Measurements from ENCODE around the gene ARHGAP30. TPM values are rescaled to one million over a fixed set of nuclear protein-coding genes. Genes with fewer than 3 reads are reported as not detected.

ARHGAP30 gene
- polyA plus RNA-seq, 1 of the 3 experiments (the other 2 are of a cell fraction), result not detected

DNA sequence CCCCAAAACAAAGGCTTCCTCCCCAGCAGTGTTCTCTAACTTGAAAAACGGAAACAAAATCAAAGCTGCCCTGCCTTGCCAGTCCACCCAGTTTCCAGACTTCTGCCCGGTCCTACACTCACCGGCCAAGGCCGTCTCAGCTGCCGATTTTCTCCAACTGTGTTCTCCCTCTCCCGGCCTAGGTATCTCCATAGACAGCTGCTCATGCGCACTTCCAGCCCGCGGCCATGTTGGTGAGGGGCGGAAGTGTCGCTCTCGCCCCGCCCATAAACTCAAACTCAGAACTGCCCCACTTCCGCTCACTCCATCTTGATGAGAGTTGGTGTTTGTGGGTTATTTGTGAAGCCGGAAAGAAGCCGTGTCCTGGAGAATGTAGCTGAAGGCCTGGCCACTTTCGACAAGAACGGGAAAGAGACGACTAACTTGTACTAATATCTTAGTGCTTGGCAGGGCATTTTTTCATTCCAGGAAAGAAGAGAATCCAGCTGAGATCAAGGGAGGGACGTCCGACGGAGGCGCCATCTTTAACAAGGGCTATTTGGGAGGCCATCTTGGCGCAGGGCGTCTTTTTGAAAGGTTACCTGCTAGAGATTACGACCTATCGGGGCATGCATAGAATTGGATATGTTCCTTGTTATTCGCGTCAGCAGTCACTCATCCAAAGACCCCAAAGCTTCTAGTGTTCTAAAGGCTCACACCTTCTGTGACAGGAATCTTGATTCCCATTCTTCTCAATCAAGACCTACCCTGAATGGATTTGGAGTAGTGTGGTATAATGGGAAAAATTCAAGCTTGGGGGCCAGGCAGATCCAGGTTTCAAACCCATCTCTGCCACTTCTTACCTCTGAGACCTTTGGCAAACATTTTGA is 23.7 kb downstream of the ARHGAP30 start, which contains the start of gene USF1 (continued):
- TF ChIP-seq, protein P1, sequence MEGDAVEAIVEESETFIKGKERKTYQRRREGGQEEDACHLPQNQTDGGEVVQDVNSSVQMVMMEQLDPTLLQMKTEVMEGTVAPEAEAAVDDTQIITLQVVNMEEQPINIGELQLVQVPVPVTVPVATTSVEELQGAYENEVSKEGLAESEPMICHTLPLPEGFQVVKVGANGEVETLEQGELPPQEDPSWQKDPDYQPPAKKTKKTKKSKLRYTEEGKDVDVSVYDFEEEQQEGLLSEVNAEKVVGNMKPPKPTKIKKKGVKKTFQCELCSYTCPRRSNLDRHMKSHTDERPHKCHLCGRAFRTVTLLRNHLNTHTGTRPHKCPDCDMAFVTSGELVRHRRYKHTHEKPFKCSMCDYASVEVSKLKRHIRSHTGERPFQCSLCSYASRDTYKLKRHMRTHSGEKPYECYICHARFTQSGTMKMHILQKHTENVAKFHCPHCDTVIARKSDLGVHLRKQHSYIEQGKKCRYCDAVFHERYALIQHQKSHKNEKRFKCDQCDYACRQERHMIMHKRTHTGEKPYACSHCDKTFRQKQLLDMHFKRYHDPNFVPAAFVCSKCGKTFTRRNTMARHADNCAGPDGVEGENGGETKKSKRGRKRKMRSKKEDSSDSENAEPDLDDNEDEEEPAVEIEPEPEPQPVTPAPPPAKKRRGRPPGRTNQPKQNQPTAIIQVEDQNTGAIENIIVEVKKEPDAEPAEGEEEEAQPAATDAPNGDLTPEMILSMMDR (IDR thresholded peaks at IDR 0.05), result no peak
- TF ChIP-seq RAD21 (IDR thresholded peaks at IDR 0.05; ENCODE audit: low read length) (no peak), NFIC (IDR thresholded peaks at IDR 0.05; ENCODE audit: borderline replicate concordance) (no peak), CHD2 (IDR thresholded peaks at IDR 0.05; ENCODE audit: low read length, partially characterized antibody) (no peak), MEF2A (IDR thresholded peaks at IDR 0.05; ENCODE audit: borderline replicate concordance, low read depth) (no peak), JUND (IDR thresholded peaks at IDR 0.05) (no peak), ELF1 (IDR thresholded peaks at IDR 0.05) (peak; percentile 90), EP300 (IDR thresholded peaks at IDR 0.05; ENCODE audit: borderline replicate concordance in 1 of 2, low read depth in 1 of 2, low read length in 1 of 2) (no peak), GABPA (IDR thresholded peaks at IDR 0.05; ENCODE audit: low read depth) (peak; percentile 98), TAF1 (IDR thresholded peaks at IDR 0.05; ENCODE audit: borderline replicate concordance, low read depth, low read length) (peak; percentile 91), TEAD4 (IDR thresholded peaks at IDR 0.05; ENCODE audit: borderline replicate concordance, insufficient read depth) (0 out of 2 replicates have a peak, but pooled peaks have one; percentile 21), GATA2 (CRISPR knock-in tag; IDR thresholded peaks at IDR 0.05) (0 out of 2 replicates have a peak, but pooled peaks have one; percentile 32), EZH2phosphoT487 (IDR thresholded peaks at IDR 0.05; ENCODE audit: borderline replicate concordance, low read depth) (no peak), YY1 (IDR thresholded peaks at IDR 0.05; ENCODE audit: low read depth) (peak; percentile 98), MXI1 (IDR thresholded peaks at IDR 0.05; ENCODE audit: low read depth, low read length) (no peak), RFX5 (IDR thresholded peaks at IDR 0.05; ENCODE audit: low read length) (no peak), FOXJ3 (CRISPR knock-in tag; IDR thresholded peaks at IDR 0.05) (no peak)
- TF ChIP-seq, protein P2, sequence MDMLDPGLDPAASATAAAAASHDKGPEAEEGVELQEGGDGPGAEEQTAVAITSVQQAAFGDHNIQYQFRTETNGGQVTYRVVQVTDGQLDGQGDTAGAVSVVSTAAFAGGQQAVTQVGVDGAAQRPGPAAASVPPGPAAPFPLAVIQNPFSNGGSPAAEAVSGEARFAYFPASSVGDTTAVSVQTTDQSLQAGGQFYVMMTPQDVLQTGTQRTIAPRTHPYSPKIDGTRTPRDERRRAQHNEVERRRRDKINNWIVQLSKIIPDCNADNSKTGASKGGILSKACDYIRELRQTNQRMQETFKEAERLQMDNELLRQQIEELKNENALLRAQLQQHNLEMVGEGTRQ (IDR thresholded peaks at IDR 0.05; ENCODE audit: borderline replicate concordance, low read depth, low read length), result no peak
- TF ChIP-seq, protein P3, sequence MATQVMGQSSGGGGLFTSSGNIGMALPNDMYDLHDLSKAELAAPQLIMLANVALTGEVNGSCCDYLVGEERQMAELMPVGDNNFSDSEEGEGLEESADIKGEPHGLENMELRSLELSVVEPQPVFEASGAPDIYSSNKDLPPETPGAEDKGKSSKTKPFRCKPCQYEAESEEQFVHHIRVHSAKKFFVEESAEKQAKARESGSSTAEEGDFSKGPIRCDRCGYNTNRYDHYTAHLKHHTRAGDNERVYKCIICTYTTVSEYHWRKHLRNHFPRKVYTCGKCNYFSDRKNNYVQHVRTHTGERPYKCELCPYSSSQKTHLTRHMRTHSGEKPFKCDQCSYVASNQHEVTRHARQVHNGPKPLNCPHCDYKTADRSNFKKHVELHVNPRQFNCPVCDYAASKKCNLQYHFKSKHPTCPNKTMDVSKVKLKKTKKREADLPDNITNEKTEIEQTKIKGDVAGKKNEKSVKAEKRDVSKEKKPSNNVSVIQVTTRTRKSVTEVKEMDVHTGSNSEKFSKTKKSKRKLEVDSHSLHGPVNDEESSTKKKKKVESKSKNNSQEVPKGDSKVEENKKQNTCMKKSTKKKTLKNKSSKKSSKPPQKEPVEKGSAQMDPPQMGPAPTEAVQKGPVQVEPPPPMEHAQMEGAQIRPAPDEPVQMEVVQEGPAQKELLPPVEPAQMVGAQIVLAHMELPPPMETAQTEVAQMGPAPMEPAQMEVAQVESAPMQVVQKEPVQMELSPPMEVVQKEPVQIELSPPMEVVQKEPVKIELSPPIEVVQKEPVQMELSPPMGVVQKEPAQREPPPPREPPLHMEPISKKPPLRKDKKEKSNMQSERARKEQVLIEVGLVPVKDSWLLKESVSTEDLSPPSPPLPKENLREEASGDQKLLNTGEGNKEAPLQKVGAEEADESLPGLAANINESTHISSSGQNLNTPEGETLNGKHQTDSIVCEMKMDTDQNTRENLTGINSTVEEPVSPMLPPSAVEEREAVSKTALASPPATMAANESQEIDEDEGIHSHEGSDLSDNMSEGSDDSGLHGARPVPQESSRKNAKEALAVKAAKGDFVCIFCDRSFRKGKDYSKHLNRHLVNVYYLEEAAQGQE (IDR thresholded peaks at IDR 0.05; ENCODE audit: low read depth, low read length), result 0 out of 2 replicates have a peak, but pooled peaks have one; percentile 14
- TF ChIP-seq, protein P4, sequence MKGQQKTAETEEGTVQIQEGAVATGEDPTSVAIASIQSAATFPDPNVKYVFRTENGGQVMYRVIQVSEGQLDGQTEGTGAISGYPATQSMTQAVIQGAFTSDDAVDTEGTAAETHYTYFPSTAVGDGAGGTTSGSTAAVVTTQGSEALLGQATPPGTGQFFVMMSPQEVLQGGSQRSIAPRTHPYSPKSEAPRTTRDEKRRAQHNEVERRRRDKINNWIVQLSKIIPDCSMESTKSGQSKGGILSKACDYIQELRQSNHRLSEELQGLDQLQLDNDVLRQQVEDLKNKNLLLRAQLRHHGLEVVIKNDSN (IDR thresholded peaks at IDR 0.05; ENCODE audit: borderline replicate concordance, low read depth), result no peak
- TF ChIP-seq, protein P5, sequence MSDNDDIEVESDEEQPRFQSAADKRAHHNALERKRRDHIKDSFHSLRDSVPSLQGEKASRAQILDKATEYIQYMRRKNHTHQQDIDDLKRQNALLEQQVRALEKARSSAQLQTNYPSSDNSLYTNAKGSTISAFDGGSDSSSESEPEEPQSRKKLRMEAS (IDR thresholded peaks at IDR 0.05; ENCODE audit: low read depth), result peak; percentile 80

Data from SK-N-SH (cell line).